ENCODE results near the gene CCDC121. TPM values are rescaled to one million over a fixed set of nuclear protein-coding genes. Genes with fewer than 3 reads are reported as not detected.
A peak's percentile ranks its signal among the peaks of the same experiment; 100 is the strongest.

Gene CCDC121
- total RNA-seq, 3 donors from 2014 or later: 1.9 to 4.0 (median 2.9) TPM

GRCh38 chr2:27582695-27583389 lies 46.0 kb downstream of the CCDC121 start, which contains the start of gene ZNF512:
Gene ZNF512, plus strand, starts transcription at chr2:27583042. Its CDS starts 71 bp downstream, at chr2:27583113.
- DNase-seq (peak; percentile 82 to 94 (median 86)), ATAC-seq (peak; percentile 96)
- Histone ChIP-seq H3K4me3 (peak within 1 kb of the TSS; percentile 22), H3K4me1 (ENCODE audit: low read depth) (peaks cover 6% of the 10 kb centered on the region), H3K9me3 (peaks cover 7% of the 10 kb centered on the region), H3K36me3 (ENCODE audit: low read depth) (no peaks in the 10 kb centered on the region)
- no peak for TF ChIP-seq CTCF (IDR thresholded peaks at IDR 0.05)
- intact Hi-C loops (cut with DNase I, micrococcal nuclease): no loop called here

GRCh38 chr2:27582129-27582694 lies 46.6 kb downstream of the CCDC121 start:
- intact Hi-C loops (cut with DNase I, micrococcal nuclease): no loop called here

GRCh38 chr2:27581417-27582128 lies 47.2 kb downstream of the CCDC121 start:
- H3K9me3 ChIP-seq: peaks cover 18% of the 10 kb centered on the region
- ATAC-seq: no peak
- no peak for TF ChIP-seq CTCF (IDR thresholded peaks at IDR 0.05)
- H3K4me3 ChIP-seq: no peak overlapping the region
- intact Hi-C loops (cut with DNase I, micrococcal nuclease): no loop called here
- no peaks in the 10 kb centered on the region for H3K36me3 ChIP-seq (ENCODE audit: low read depth)
- H3K4me1 ChIP-seq (ENCODE audit: low read depth): peaks cover 6% of the 10 kb centered on the region
- DNase-seq: no peak

More at GRCh38 chr2:27582129-27582694, 46.6 kb downstream of the CCDC121 start:
- DNase-seq (no peak), ATAC-seq (no peak)
- peak overlapping the region; percentile 22 for H3K4me3 ChIP-seq
- peaks cover 13% of the 10 kb centered on the region for H3K9me3 ChIP-seq
- H3K4me1 ChIP-seq (ENCODE audit: low read depth): peaks cover 6% of the 10 kb centered on the region
- H3K36me3 ChIP-seq (ENCODE audit: low read depth): no peaks in the 10 kb centered on the region
- TF ChIP-seq CTCF (IDR thresholded peaks at IDR 0.05): no peak

Other genes with a start within 250 kb of the CCDC121 start
- 10 to 100 TPM; 22.6 to 32.0 (median 25.4) TPM for gene ZNF513, start 248.3 kb downstream of the CCDC121 start, total RNA-seq
- gene PPM1G, start 219.4 kb downstream of the CCDC121 start, total RNA-seq: 10 to 100 TPM; 53.4 to 64.1 (median 59.6) TPM
- 100 to 1,000 TPM in 1 of 3 donors, 10 to 100 TPM in 2; 68.4 to 104 (median 87.6) TPM for gene NRBP1, start 200.4 kb downstream of the CCDC121 start, total RNA-seq
- gene KRTCAP3, start 186.6 kb downstream of the CCDC121 start, total RNA-seq: 10 to 100 TPM; 43.9 to 93.4 (median 85.1) TPM
- 10 to 100 TPM; 54.4 to 93.7 (median 62.4) TPM for gene IFT172, start 139.3 kb downstream of the CCDC121 start, total RNA-seq
- 1 to 10 TPM in 2 of 3 donors, under 1 TPM in 1; 0.64 to 3.1 (median 1.7) TPM for gene FNDC4, start 133.8 kb downstream of the CCDC121 start, total RNA-seq
- gene GCKR, start 132.2 kb downstream of the CCDC121 start, total RNA-seq: under 1 TPM in 1 of 3 donors, not detected in 2; 0.29 TPM
- 10 to 100 TPM; 14.4 to 37.8 (median 19.7) TPM for gene ZNF512, start 46.0 kb downstream of the CCDC121 start, total RNA-seq
- gene GPN1, start within 50 bp of the CCDC121 start, total RNA-seq: 10 to 100 TPM; 23.3 to 27.8 (median 25.2) TPM
- gene SUPT7L, start 34.6 kb upstream of the CCDC121 start, total RNA-seq: 10 to 100 TPM; 19.5 to 30.3 (median 28.1) TPM
- 10 to 100 TPM; 14.8 to 15.8 (median 15.5) TPM for gene SLC4A1AP, start 34.9 kb upstream of the CCDC121 start, total RNA-seq
- gene MRPL33, start 142.7 kb upstream of the CCDC121 start, total RNA-seq: 10 to 100 TPM; 43.4 to 88.2 (median 53.8) TPM

All from mucosa of descending colon (tissue), 3 donors.